Mucosa of rectum (tissue), 2 donors: Measurements from ENCODE around the gene TNFAIP2.

ENCODE experiments used
- H3K27ac ChIP-seq, 2 donors: one replicate each; pipeline ENCODE4 v1.7.0; 2013; ENCODE audit warnings: inconsistent platforms in 2 of 2, low read depth in 2 of 2, low read length in 2 of 2
- H3K27me3 ChIP-seq, 2 donors: one replicate each; pipeline ENCODE4 v1.7.0; 2013; ENCODE audit warnings: low read length in 2 of 2; ENCODE audit not compliant: control insufficient read depth in 2 of 2, insufficient read depth in 2 of 2
- H3K36me3 ChIP-seq, 2 donors: one replicate each; pipeline ENCODE4 v1.7.0; 2013; ENCODE audit warnings: low read length in 2 of 2; ENCODE audit not compliant: control insufficient read depth in 2 of 2, insufficient read depth in 2 of 2
- H3K4me1 ChIP-seq, 2 donors: one replicate each; pipeline ENCODE4 v1.7.0; 2013; ENCODE audit warnings: low read length in 2 of 2, mild to moderate bottlenecking in 1 of 2; ENCODE audit not compliant: control insufficient read depth in 2 of 2, insufficient read depth in 2 of 2
- H3K4me3 ChIP-seq, 2 donors: one replicate each; pipeline ENCODE4 v1.7.0; 2013; ENCODE audit warnings: low read length in 2 of 2
- H3K9ac ChIP-seq, 2 donors: one replicate each; pipeline ENCODE4 v1.7.0; 2013; ENCODE audit warnings: low read length in 2 of 2, low read depth in 1 of 2, mild to moderate bottlenecking in 1 of 2
- H3K9me3 ChIP-seq, 2 donors: one replicate each; pipeline ENCODE4 v1.7.0; 2013; ENCODE audit warnings: low read length in 2 of 2; ENCODE audit not compliant: control insufficient read depth in 2 of 2
- donor health status: healthy.
- donor health status: Normal muscosa, but diverticular disease.

The TNFAIP2 gene

GRCh38 chr14:103186241-103186822, 63.1 kb downstream of the TNFAIP2 start:
- Histone ChIP-seq H3K9ac (peak overlapping the region in 1 of 2 donors; percentile 29), H3K4me1 (peaks cover 0 to 18% of the 10 kb centered on the region in 2 donors), H3K4me3 (peak overlapping the region in 1 of 2 donors; percentile 23), H3K27me3 (peaks cover 2% of the 10 kb centered on the region in 2 donors), H3K27ac (no peak overlapping the region), H3K36me3 (no peaks in the 10 kb centered on the region), H3K9me3 (no peaks in the 10 kb centered on the region)
